Stimulated activated CD4-positive, alpha-beta T cell treated with anti-CD3 and anti-CD28 coated beads, Interleukin-2, amount 100 ng/mL, for 4 hours (primary cell): Measurements from ENCODE around the gene PMVK.

Source experiments
- DNase-seq: peaks from one replicate; pipeline ENCODE4 v3.0.0-alpha.2; 2020; ENCODE audit warnings: low read depth

Gene PMVK

DNA sequence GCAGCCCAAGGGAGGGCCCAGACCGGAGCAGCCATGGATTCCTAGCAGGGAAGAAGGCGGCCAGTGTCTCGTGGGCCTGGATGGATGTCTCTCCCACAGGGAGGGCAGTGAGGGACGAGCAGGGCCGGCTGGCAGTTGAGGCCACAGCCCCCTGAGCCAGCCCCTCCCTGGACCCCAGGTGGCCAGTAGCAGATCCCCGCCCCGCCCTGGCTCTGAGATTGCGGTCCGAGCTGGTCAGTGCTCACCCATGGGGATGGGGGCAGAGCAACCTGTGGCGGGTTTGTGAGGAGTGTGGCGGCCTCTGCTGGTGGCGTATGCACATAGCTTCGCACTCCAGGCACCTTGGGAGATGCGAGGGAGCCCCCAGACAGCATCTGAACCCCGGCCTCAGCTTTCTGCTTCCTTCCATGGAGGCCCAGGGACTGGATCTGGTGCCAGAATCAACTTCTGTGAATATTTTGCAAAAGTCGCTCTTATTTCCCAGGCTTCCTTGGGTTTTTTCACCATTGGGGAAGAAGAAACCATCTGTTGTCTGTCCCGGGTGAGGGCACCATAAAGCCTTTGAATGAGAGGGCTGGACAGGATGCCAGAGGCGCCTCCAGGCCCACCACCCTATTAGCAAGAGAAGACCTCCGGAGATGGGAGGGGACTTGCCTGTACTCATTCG, 58.0 kb downstream of the PMVK start:
- DNase-seq, result peak; percentile 58

DNA sequence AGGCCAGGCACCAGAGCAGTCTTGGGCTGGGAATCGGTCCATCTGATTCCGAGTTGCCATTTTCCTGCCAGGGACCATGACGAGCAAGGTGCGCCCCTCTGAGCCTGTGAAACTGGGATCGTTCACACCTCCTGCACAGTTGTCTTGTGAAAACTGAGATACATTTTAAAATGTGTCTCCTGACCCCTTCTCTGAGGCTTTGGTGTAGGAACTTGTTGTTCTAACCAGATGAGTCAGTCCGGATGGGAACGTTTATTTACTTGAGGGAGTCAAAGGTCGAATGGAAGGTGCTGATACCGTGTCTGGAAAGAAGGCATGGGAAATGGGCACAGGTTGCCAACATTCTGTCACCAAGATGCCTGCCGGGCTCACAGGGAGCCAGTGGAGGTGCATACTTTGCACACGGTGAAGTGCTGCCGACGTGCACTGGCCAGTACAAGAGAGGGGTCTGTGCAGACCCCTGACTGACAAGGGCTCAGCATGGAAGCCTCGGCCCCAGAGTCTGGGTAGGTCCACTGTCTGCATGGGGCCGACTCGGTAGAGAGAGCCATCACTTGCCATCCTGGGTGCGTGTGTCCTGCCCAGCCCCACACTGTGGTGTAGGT, 59.0 kb downstream of the PMVK start:
- DNase-seq, result no peak

DNA sequence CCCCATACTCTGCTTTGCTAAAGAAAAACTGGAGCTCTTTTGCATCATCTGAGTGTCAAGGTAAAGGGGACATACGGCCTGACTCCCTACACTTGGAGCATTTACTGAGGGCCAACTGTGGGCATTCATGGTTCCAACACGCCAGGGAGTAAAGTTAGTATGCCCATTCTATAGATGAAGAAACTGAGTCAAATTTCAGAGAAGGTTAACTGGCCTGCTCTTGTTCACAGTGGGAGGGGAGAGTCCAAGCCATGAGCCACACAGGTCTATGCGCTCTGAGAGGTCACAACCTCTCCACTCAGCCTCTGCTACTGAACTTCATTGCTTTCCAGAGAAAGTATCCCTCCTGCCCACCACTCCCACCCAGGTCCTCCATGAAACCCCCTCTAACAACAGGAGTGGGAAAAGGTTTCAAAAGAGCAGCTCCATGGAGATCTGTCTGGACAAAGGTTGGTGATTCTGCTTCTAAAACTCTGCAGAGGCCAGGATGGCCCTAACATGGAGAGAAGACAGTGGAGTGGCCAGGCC, 59.6 kb downstream of the PMVK start:
- no peak for DNase-seq
